Activated naive CD4-positive, alpha-beta T cell treated with anti-CD3 and anti-CD28 coated beads, Interleukin-2, amount 50 U/mL, for 24 hours (primary cell): ENCODE measurements around the gene WRAP73.

Experiments used
- H3K27ac Mint-ChIP-seq: one replicate; pipeline ENCODE4 v1.8.0; 2021; ENCODE audit warnings: mild to moderate bottlenecking, mixed read lengths
- H3K27me3 Mint-ChIP-seq: one replicate; pipeline ENCODE4 v1.8.0; 2021; ENCODE audit warnings: mixed read lengths
- H3K36me3 Mint-ChIP-seq: one replicate; pipeline ENCODE4 v1.8.0; 2021; ENCODE audit warnings: mixed read lengths
- H3K4me1 Mint-ChIP-seq: one replicate; pipeline ENCODE4 v1.8.0; 2021; ENCODE audit warnings: mixed read lengths
- H3K4me3 Mint-ChIP-seq: one replicate; pipeline ENCODE4 v1.8.0; 2021; ENCODE audit warnings: mild to moderate bottlenecking, mixed read lengths
- H3K9me3 Mint-ChIP-seq: one replicate; pipeline ENCODE4 v1.8.0; 2021; ENCODE audit warnings: mixed read lengths

The WRAP73 gene, protein sequence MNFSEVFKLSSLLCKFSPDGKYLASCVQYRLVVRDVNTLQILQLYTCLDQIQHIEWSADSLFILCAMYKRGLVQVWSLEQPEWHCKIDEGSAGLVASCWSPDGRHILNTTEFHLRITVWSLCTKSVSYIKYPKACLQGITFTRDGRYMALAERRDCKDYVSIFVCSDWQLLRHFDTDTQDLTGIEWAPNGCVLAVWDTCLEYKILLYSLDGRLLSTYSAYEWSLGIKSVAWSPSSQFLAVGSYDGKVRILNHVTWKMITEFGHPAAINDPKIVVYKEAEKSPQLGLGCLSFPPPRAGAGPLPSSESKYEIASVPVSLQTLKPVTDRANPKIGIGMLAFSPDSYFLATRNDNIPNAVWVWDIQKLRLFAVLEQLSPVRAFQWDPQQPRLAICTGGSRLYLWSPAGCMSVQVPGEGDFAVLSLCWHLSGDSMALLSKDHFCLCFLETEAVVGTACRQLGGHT

DNA sequence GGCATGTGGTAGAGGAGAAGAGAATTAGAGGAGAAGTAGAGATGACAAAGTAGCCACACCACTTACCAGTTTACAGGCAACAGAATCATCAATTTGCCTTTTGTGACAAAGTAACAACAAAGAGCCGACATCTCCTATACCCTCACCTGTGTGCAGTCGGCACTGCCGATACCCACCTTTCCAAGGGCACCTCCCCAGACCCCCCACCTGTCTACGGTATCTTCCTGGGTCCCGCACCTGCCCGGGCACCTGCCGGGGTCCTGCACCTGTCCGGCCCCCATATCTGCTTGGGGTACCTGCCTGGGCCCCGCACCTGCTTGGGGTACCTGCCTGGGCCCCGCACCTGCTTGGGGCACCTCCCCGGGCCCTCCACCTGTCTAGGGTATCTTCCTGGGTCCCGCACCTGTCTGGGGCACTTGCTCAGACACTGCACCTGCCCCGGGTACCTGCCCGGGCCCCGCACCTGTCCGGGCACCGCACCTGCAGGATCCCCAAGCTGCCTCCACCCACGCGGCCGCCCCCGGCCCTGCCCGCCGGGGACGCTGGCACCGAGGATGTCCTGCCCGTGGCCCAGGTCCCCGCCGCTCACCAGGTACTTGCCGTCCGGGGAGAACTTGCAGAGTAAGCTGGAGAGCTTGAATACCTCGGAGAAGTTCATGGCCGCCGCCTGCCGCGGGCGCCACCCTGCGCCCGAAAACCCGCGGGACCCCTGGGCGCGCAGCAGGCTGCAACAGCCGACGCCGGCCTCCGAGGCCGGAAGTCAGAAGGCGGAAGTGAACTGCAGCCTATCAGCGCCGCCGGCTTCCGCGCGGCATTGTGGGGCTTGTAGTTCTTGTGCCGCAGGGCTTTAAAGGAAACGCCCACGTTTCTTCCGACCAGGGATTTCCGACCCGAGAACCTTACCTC, at the start of gene WRAP73:
Gene WRAP73, minus strand, starts transcription at position 762 of the 906 bp plus-strand sequence. Its CDS starts 104 bp downstream, at position 658.
- peak within 1 kb of the TSS; percentile 84 for H3K27ac Mint-ChIP-seq
- H3K27me3 Mint-ChIP-seq = peaks cover 17% of the 10 kb centered on the region
- H3K36me3 Mint-ChIP-seq = peaks cover 3% of the 10 kb centered on the region
- H3K4me1 Mint-ChIP-seq = peaks cover 29% of the 10 kb centered on the region
- H3K9me3 Mint-ChIP-seq = no peaks in the 10 kb centered on the region
- H3K4me3 Mint-ChIP-seq = peak within 1 kb of the TSS; percentile 86

DNA sequence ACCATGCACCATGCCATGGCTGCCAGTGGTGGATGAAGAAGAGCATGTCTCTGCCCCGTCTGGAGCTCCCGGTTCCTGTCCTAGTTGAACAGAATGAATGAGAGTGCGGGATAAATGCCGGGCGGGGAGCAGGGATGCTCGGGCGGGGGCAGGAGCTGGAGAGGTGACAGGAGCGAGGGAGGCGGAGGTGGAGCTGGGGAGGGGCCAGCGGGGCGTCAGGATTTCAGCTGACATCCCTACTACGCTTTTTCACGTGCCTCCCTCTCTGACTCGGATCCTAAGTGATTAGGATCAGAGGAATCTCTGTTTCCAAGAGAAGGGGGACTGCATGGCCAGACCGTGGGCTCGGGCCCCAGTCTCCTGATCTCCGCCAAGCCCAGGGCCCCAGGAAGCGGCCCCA, 49.7 kb upstream of the WRAP73 start:
- H3K27ac Mint-ChIP-seq = no peak overlapping the region
- peaks cover 5% of the 10 kb centered on the region for H3K4me1 Mint-ChIP-seq
- H3K27me3 Mint-ChIP-seq = no peaks in the 10 kb centered on the region
- no peaks in the 10 kb centered on the region for H3K36me3 Mint-ChIP-seq
- no peaks in the 10 kb centered on the region for H3K9me3 Mint-ChIP-seq
- no peak overlapping the region for H3K4me3 Mint-ChIP-seq

DNA sequence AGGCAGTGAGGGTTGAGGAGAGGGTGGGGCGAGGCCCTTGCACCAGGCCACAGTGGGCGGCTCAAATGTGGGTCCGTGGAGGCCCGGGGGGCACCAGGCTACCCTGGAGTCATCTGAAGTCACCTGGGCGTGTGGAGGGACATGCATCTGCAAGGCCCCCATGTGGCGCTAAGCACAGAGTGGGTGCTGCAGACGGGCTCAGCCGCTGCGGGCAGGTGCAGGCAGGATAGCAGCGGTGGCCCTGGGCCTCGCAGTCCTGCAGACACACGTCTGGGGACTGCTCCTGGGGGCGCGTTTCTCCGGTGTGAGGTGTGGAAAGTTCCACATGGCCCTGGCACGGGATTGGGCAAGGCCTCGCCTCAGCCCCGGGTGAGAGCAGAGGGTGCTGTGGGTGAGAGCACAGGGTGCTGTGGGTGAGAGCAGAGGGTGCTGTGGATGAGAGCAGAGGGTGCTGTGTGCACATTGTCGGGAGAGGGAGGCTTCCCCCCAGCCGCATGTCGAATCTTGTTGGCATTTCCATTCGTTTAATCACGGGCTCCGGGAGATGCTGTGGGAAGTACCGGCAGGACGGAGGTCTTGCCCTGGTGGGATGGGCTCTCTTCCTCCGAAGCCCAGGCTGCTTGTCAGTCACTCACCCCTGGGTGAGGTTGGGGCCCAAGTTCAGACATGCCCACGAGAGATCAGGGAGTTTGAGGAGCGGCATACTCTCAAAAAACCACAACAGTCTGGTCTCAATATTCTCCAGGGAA, 48.9 kb upstream of the WRAP73 start:
- Mint-ChIP-seq H3K27ac (no peak overlapping the region), H3K27me3 (no peaks in the 10 kb centered on the region), H3K4me1 (no peaks in the 10 kb centered on the region), H3K4me3 (no peak overlapping the region), H3K9me3 (no peaks in the 10 kb centered on the region), H3K36me3 (no peaks in the 10 kb centered on the region)

DNA sequence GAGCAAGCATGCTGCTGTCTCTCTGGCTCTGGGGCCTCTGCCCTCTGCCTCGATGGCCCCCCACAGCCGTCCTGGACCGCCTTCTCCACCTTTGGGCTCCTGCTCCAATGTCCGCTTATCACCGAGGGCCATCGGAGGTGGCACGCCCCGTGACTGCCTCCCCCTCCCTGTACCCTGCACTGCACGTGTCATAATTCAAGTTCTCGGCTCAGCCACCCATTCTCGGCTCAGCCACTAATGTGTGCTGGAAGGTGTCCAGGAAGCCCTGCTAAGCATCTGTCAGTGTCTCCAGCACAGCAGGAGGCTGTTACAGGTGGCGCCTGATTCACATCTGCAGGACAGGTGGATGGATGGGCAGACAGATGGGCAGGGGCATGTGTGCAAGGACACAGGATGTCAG, 47.9 kb upstream of the WRAP73 start:
- no peak overlapping the region for H3K27ac Mint-ChIP-seq
- H3K4me3 Mint-ChIP-seq = no peak overlapping the region
- no peaks in the 10 kb centered on the region for H3K9me3 Mint-ChIP-seq
- no peaks in the 10 kb centered on the region for H3K36me3 Mint-ChIP-seq
- H3K4me1 Mint-ChIP-seq = no peaks in the 10 kb centered on the region
- no peaks in the 10 kb centered on the region for H3K27me3 Mint-ChIP-seq

DNA sequence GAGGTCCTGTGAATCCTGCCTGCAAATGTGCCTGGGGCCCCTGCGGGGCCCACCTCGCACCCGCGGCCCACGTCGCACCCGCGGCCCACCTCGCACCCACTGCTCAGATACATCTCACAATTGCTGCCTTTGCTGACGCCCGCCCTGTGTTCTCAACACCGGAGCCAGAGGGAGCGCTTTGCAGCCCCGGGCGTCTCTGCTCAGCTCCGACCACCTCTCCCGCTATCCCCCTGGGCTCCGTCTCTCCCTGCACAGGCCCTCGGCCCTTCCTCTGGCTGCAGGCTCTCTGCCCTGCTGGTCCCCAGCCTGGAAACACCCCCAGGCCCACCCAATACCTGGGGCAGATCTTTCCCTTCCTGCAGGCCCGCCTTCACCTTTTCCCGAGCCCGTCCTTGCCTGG, 47.2 kb upstream of the WRAP73 start:
- no peaks in the 10 kb centered on the region for H3K4me1 Mint-ChIP-seq

DNA sequence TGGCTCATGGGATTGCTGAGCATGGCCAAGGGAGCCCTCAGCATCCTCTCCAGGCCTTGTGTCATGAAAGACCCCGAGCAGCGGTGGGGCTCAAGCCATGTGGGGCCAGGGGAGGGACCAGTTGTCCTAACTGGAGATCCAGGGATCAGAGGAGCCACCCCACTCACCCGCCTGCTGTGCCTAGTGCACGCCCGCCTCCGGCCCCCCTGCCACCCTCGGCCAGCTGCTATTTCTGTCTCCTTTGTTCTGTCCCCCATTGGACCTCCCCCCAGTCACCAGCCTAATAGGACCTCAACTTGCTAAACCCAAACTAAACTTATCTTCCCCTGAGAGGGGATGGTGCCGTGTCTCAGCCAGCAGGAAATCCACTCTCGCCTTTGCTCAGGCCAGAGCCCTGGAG, 46.8 kb upstream of the WRAP73 start:
- Mint-ChIP-seq H3K27ac (no peak overlapping the region), H3K27me3 (no peaks in the 10 kb centered on the region), H3K36me3 (no peaks in the 10 kb centered on the region), H3K9me3 (no peaks in the 10 kb centered on the region), H3K4me3 (no peak overlapping the region), H3K4me1 (no peaks in the 10 kb centered on the region)

More for the DNA sequence above, 47.2 kb upstream of the WRAP73 start:
- Mint-ChIP-seq H3K27me3 (no peaks in the 10 kb centered on the region), H3K27ac (no peak overlapping the region), H3K9me3 (no peaks in the 10 kb centered on the region), H3K36me3 (no peaks in the 10 kb centered on the region), H3K4me3 (no peak overlapping the region)

DNA sequence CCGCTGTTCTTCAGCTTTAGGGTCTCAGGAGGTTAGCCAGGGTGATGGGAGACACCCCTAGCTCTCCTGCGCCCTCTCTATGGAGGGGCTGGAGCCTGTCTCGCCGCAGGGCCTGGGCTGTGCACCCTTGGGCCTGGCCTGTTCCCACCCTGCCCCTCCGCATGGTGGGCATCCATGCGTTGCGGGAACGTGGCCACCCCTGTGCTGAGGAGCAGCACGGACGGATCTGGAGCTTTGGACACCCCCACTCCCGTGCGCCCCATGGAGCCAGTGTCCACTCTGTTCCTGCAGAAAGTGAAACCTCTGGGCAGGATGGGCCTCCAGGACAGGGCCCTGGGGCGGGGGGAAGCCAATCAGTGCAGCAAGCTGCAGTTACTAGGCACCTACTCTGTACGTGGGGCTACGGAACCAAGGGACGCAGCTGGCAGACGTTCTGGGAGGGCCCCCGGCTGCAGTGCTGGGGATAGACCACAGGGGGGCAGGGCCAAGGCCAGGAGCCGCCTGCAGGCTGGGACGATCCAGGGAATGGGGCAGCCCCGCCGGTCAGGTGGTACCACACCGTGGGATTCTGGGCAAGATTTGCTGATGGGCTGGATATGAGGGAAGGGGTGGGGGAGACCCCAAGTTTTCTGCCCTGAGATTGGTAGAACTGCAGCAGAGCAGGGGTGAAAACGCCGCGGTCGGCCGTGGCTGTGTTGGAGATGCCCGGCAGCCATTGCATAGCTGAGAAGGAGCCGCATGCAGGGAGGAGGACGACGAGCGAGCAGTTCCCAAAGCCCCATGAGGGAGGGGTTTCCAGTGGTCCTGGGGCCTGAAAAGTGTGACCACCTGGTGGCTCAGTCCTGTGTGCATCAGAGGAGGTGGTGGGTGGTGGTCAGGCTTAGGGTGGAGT, 45.7 kb upstream of the WRAP73 start:
- no peak overlapping the region for H3K27ac Mint-ChIP-seq
- no peaks in the 10 kb centered on the region for H3K27me3 Mint-ChIP-seq
- H3K4me3 Mint-ChIP-seq = no peak overlapping the region
- no peaks in the 10 kb centered on the region for H3K36me3 Mint-ChIP-seq
- H3K9me3 Mint-ChIP-seq = no peaks in the 10 kb centered on the region
- H3K4me1 Mint-ChIP-seq = no peaks in the 10 kb centered on the region

DNA sequence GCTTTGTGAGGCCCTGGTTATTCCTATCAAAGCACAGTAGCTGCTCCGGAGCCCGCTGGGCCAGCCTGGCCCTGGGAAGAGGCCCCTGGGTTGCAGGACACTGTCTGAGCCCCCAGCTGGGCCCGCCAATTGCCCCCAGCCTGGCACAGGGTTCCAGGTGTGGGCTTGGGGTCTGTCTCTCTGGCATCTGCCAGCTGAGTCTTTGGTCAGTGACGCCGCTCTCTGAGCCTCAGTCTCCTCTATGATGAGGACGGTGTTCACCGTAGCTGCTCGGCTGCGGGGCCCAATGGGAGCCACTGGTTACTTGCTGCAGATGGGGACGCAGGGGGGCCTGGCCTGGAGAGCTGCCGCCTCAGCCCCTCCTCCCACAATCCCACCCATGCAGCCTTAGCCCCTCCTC, 43.4 kb upstream of the WRAP73 start:
- Mint-ChIP-seq H3K4me1 (no peaks in the 10 kb centered on the region), H3K9me3 (no peaks in the 10 kb centered on the region), H3K4me3 (no peak overlapping the region), H3K36me3 (no peaks in the 10 kb centered on the region), H3K27me3 (no peaks in the 10 kb centered on the region), H3K27ac (no peak overlapping the region)

DNA sequence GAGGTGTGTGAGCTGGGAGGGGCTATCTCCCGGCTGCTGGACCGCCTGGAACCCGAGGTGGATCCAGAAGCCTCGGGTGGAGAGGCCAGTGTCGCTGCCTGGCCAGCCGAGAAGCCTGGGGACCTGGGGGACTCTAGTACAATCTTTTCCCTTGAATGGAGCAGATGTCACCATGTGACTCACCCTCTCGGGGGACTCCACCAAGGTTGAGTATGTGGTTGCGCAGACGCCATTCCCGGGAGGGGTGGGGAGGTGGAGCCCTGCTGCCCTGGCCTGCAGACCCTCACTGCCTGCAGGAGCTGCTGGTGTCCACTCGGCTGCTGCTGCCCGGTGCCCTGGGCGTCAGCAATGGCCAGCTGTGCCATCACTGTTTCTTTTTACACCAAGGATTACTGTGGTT, 42.7 kb upstream of the WRAP73 start:
- no peak overlapping the region for H3K4me3 Mint-ChIP-seq
- no peaks in the 10 kb centered on the region for H3K9me3 Mint-ChIP-seq
- H3K4me1 Mint-ChIP-seq = no peaks in the 10 kb centered on the region
- no peaks in the 10 kb centered on the region for H3K27me3 Mint-ChIP-seq
- no peaks in the 10 kb centered on the region for H3K36me3 Mint-ChIP-seq
- no peak overlapping the region for H3K27ac Mint-ChIP-seq

DNA sequence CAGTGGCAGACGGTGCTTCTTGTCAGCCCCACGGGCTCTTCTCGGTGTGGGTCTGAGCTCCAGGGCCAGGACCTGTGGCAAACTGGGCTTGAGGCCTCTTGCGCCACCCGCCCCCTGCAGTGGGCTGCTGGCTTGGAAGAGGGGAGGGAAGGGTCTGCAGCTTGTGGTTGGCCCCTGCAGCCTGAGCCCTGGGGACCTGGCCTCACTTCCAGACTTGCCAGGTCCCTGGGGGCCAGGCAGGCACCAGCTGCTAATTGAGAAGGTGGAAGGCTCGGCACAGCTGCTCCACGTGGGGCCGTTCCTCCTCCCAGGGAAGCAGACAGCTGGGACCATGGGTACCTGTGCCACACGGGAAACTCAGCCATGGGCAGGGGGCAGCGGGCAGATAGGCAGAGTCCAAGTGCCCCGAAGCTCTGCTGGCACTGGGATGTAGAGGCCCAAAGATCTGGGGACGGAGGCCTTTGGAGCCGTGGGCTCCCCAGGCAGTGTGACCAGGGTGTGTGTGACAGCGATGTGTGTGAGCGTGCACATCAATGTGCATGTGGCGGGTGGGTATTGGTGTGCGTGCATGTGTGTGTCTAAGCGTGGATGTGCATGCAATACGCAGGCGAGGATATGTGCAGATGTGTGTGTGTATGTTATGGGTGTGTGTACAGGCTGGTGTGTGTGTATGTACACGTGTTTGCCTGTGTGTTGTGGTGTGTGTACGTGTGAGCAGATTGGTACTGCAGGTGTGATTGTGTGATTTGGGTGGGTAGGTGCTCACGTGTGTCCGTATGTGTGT, 41.7 kb upstream of the WRAP73 start:
- Mint-ChIP-seq H3K4me1 (no peaks in the 10 kb centered on the region), H3K9me3 (no peaks in the 10 kb centered on the region), H3K27me3 (no peaks in the 10 kb centered on the region), H3K4me3 (no peak overlapping the region), H3K36me3 (no peaks in the 10 kb centered on the region), H3K27ac (no peak overlapping the region)

DNA sequence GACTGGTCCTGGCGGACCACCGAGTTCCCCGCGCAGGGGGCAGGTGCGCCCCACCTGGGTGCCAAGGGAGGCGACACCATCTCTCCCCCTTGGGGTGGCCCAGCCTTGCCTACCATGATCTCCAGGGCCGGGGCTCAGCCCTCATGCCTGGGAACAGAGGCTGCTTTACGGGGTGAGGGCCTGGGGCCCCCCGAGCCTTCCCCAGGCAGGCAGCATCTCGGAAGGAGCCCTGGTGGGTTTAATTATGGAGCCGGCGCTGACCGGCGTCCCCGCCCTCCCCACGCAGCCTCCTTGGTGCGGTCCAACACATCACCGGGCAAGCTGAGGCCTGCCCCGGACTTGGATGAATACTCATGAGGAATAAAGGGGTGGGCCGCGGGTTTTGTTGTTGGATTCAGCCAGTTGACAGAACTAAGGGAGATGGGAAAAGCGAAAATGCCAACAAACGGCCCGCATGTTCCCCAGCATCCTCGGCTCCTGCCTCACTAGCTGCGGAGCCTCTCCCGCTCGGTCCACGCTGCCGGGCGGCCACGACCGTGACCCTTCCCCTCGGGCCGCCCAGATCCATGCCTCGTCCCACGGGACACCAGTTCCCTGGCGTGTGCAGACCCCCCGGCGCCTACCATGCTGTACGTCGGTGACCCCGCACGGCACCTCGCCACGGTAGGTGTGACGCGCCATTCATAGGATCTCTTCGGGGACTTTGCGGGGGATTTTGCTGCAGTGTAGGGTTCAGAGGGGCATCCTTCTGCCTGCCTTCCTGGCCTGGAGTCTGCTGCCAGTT, 40.6 kb upstream of the WRAP73 start:
- H3K36me3 Mint-ChIP-seq = no peaks in the 10 kb centered on the region
- H3K4me1 Mint-ChIP-seq = no peaks in the 10 kb centered on the region
- H3K4me3 Mint-ChIP-seq = no peak overlapping the region
- no peaks in the 10 kb centered on the region for H3K27me3 Mint-ChIP-seq
- H3K27ac Mint-ChIP-seq = no peak overlapping the region
- no peaks in the 10 kb centered on the region for H3K9me3 Mint-ChIP-seq

DNA sequence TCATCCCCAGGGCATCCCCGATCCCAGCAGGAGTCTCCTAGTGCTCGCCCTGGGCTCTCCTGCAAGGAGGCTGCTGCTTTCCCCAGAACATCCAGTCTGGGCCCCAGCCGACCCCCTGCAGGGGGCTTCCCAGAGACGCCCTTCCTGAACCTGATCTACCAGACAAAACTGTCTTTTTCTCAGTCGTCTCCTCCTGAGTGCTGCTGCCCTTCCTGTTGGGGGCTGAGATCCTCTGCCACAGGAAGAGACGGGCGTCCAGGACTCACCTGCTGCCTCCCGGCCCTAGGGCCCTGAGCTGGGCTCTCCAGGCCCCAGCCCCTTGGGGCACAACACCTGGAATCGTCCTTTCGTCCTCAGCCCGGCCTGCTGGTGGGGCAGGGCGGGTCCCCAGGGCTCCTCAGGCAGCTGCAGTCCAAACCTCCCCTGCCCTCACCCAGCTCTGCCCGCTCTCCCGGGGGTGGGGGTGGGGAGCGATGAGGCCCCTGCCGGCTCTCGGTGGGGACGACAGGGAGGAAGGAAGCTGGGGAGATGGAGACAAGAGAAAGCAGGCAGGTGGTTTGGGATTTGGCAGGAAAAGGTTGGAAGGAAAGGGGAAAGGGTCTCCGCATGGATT, 39.3 kb upstream of the WRAP73 start:
- no peaks in the 10 kb centered on the region for H3K9me3 Mint-ChIP-seq
- no peaks in the 10 kb centered on the region for H3K4me1 Mint-ChIP-seq
- no peaks in the 10 kb centered on the region for H3K27me3 Mint-ChIP-seq
- no peaks in the 10 kb centered on the region for H3K36me3 Mint-ChIP-seq
- no peak overlapping the region for H3K27ac Mint-ChIP-seq
- no peak overlapping the region for H3K4me3 Mint-ChIP-seq

DNA sequence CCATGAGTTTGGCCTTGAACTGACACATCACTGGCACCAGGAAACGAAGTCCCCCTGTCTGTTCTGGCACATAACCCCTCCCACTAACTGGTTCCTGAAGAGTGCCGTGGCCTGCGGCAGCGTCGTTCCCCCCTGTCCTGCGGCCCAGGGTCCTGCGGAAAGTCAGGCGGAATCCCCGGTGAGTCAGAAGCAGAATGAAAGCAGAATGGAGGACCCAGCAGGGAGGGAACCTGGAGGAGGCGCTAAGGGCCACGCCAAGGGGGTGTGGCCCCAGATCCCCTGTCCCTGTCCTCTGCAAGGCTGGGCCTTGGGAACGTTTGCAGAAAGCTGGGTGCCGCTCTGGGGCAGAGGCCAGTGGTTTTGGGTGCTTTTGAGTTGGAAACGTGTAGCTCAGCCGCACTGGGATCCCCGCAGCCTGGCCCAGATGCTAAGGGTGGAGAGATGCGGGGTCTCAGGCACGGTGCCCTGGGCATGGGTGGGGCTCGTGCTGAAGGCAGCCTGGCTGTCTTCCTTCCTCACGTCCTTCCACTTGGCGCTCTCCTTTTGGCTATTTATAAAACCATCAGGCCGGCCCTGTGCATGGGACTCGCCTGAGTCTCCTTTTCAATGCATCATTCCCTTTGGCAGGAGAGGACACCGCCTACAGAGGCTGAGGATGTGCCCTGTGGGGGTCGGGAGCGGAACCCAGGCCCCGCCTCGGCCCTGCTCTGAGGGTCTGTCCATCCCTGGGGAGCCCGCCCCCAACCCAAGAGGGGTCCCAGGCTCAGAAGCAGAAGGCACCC, 38.6 kb upstream of the WRAP73 start:
- Mint-ChIP-seq H3K9me3 (no peaks in the 10 kb centered on the region), H3K4me1 (no peaks in the 10 kb centered on the region), H3K4me3 (no peak overlapping the region), H3K27ac (no peak overlapping the region), H3K36me3 (no peaks in the 10 kb centered on the region), H3K27me3 (no peaks in the 10 kb centered on the region)
